Natural killer cell treated with Interleukin-12 subunit alpha and Interleukin-12 subunit beta and Interleukin-15 and Interleukin-18, amount 100 ng/mL, for 72 hours (primary cell): ENCODE data around the gene MDK. TPM values are rescaled to one million over a fixed set of nuclear protein-coding genes. Genes with fewer than 3 reads are reported as not detected.

Source experiments
- ATAC-seq, 2 donors: fragments of 150-1000 bp; cut with Tn5 transposase in 1 of 2; sonication (Bioruptor Pico), chemical (Tn5 transposase) in 1 of 2; 2 replicates each; pipeline ENCODE4 v1.10.0; 2021
- DNase-seq: peaks from one replicate; pipeline ENCODE4 v3.0.0; 2022; ENCODE audit warnings: low spot score
- H3K27ac Mint-ChIP-seq, 2 donors: 1 replicate in 1 of 2; 2 replicates in 1 of 2; pipeline ENCODE4 v1.8.0; 2022; ENCODE audit warnings: mixed read lengths in 2 of 2, mild to moderate bottlenecking in 1 of 2, moderate library complexity in 1 of 2
- H3K27me3 Mint-ChIP-seq, 2 donors: 1 replicate in 1 of 2; 2 replicates in 1 of 2; pipeline ENCODE4 v1.8.0; 2022; ENCODE audit warnings: mixed read lengths in 2 of 2
- H3K36me3 Mint-ChIP-seq: one replicate; pipeline ENCODE4 v1.8.0; 2022; ENCODE audit warnings: mixed read lengths
- H3K4me1 Mint-ChIP-seq, 2 donors: 1 replicate in 1 of 2; 2 replicates in 1 of 2; pipeline ENCODE4 v1.8.0; 2022; ENCODE audit warnings: low read depth in 2 of 2, mixed read lengths in 2 of 2, mild to moderate bottlenecking in 1 of 2
- H3K4me3 Mint-ChIP-seq: one replicate; pipeline ENCODE4 v1.8.0; 2022; ENCODE audit warnings: mixed read lengths
- H3K9me3 Mint-ChIP-seq: 2 replicates; pipeline ENCODE4 v1.8.0; 2022; ENCODE audit warnings: mixed read lengths
- total RNA-seq, 2 donors: library from RNA; stranded (reverse); gene quantifications; one replicate each; pipeline ENCODE4 v1.2.3, GENCODE V29; 2022

Gene MDK
- total RNA-seq, 2 donors from 2014 or later, result 1.4 to 4.0 TPM

DNA sequence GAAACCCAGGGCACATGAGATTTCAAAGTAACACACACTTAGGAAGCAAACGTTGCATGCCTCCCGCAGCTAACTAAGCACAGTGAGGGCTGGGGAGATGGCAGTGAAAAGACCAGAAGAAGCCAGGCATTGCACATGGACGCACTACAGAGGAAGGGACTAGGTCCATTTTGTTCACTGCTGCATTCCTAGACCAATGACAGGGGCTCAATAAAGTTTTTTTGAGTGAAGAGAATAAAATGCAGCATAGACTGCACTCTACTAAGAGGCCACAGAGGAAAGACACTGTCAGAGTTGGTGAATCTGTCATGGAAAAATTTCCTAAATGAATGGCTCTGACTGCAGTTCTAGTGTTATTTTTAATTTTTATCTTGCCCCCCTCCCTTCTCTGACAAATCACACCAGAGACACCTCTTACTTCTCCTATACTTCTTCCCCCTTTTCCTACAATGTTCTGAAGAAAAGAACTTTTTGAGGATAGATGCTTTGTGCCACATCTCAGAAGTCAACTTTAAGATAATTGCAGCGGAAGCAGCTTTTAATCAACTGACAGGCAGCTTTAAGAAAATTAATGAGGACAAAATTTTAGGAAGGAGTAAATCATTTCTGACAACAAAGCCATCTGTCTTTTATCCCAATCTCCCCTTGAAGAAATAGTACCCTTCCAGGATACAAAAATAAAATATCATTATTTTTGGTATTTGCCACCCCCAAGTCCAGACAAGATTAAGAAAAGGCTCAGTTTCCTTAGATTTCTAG, 44.9 kb downstream of the MDK start:
- Mint-ChIP-seq H3K4me1 (peaks cover 1 to 4% of the 10 kb centered on the region in 2 donors), H3K27ac (no peak overlapping the region), H3K4me3 (no peak overlapping the region), H3K9me3 (no peaks in the 10 kb centered on the region), H3K27me3 (no peaks in the 10 kb centered on the region), H3K36me3 (peaks cover 9% of the 10 kb centered on the region)
- no peak for ATAC-seq
- no peak for DNase-seq

DNA sequence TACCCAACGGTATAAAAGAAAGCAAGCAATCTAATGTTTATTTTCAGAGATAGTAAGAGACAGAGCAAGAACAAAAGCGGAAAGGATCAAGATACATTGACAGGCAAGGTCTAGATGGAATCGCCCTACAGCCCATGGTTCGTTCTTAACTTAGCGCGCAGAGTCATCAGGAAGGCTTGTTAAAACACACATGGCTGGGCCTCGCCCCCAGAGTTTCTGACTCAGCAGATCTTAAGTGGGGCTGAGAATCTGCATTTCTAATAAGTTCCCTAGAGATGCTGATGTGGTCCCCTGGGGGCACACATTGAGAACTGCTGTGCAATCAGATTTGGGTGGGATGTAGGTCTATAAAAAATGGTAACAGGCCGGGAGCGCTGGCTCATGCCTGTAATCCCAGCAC, 45.9 kb downstream of the MDK start:
- Mint-ChIP-seq H3K36me3 (peaks cover 16% of the 10 kb centered on the region), H3K27me3 (no peaks in the 10 kb centered on the region), H3K4me1 (peaks cover 2 to 4% of the 10 kb centered on the region in 2 donors), H3K27ac (no peak overlapping the region), H3K9me3 (no peaks in the 10 kb centered on the region), H3K4me3 (no peak overlapping the region)
- DNase-seq (no peak), ATAC-seq (no peak)

DNA sequence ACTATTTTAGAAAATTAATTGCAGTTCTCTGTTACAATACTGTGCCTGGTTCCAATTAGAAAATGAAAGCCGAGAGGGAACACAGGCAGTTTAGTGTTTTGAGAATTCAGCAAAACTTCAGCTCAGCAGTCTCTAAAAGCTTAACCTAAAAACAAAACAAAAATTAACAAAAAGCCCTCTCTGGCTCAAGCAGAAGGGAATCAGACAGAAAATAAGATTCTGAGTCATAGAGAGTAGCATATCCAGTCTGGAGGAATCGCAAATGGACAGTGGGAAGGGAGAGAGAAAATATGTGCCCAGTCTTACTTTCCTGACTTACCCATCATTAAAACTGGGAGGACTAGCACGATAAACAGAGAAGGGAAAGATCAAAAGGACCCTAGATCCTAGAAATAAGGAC, 48.2 kb downstream of the MDK start:
- ATAC-seq (no peak), DNase-seq (no peak)
- H3K27ac Mint-ChIP-seq, result peak overlapping the region in 1 of 2 donors; percentile 7
- H3K27me3 Mint-ChIP-seq, result no peaks in the 10 kb centered on the region
- H3K9me3 Mint-ChIP-seq, result no peaks in the 10 kb centered on the region
- peaks cover 2 to 4% of the 10 kb centered on the region in 2 donors for H3K4me1 Mint-ChIP-seq
- peaks cover 16% of the 10 kb centered on the region for H3K36me3 Mint-ChIP-seq
- H3K4me3 Mint-ChIP-seq, result no peak overlapping the region

DNA sequence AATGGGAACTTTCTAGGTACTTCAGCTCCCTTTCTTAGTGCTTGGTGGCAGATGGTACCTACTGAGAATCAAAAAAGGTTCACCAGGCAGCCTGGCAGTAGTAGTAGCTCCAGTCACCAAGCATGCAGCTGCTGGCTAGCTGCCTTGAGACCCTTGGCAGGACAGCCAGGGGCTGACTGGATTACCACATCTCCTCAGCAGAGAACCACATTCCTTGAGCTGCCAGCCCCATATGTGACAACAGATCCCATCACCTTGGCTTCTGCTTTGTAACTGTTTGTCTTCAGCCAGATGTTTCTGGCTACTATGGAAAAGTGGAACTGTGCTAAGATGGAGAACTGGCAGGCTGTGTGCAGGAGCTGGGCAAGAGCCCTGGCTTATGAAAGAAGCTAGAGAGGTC, 49.7 kb downstream of the MDK start:
- DNase-seq (no peak), ATAC-seq (no peak)
- Mint-ChIP-seq H3K4me1 (peaks cover 4 to 6% of the 10 kb centered on the region in 2 donors), H3K4me3 (no peak overlapping the region), H3K9me3 (no peaks in the 10 kb centered on the region), H3K27ac (no peak overlapping the region), H3K27me3 (no peaks in the 10 kb centered on the region), H3K36me3 (peaks cover 16% of the 10 kb centered on the region)

Other genes with a start within 250 kb of the MDK start
- not detected for gene CREB3L1, start 104.0 kb upstream of the MDK start, total RNA-seq
- gene DGKZ, start 34.2 kb upstream of the MDK start, total RNA-seq, result 100 to 1,000 TPM; 104 to 207 TPM
- under 1 TPM; 0.75 to 0.81 TPM for gene CHRM4, start 10.1 kb downstream of the MDK start, total RNA-seq
- gene AMBRA1, start 212.4 kb downstream of the MDK start, total RNA-seq, result 10 to 100 TPM; 50.7 to 72.4 TPM
- 1 to 10 TPM; 6.2 to 6.4 TPM for gene HARBI1, start 235.6 kb downstream of the MDK start, total RNA-seq
- 10 to 100 TPM; 93.9 to 96.6 TPM for gene ATG13, start 235.9 kb downstream of the MDK start, total RNA-seq